Measurements from ENCODE around the gene POU2AF2. TPM values are rescaled to one million over a fixed set of nuclear protein-coding genes. Genes with fewer than 3 reads are reported as not detected.

The POU2AF2 gene
- total and polyA plus RNA-seq, 3 donors from 2014 or later, result 2.5 to 7.9 (median 5.2) TPM

DNA sequence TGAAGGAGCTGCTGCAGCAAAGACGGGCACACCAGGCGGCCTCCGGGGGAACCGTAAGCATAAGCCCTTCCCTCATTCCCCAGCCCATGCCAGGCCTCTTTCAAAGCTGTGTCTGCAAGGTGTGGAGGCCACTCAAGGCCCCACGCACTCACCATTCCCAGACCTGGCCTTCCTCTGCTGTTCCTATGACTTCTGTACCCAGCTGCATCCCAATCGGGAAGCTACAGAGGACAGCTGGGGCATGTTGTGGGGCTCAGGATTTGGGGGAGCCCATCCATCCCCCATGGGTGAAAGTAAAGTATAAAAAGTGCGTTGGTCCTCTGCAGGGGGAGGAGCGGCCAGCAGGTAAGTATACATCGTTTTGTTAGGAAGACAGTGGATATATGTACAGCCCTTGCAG, 55.0 kb downstream of the POU2AF2 start:
- intact Hi-C loops (cut with DNase I; ENCODE audit: low total_unique reads), result no loop called here
- no peak overlapping the region for H3K27ac ChIP-seq
- H3K4me3 ChIP-seq, result no peak overlapping the region
- H3K4me1 ChIP-seq, result peaks cover 3% of the 10 kb centered on the region
- H3K27me3 ChIP-seq, result no peaks in the 10 kb centered on the region
- H3K9me3 ChIP-seq, result no peaks in the 10 kb centered on the region
- DNase-seq, result no peak
- 69 to 84% methylated on average over 9 of the region's 9 CpGs for WGBS, 2 donors
- no peaks in the 10 kb centered on the region for H3K36me3 ChIP-seq (ENCODE audit: low read depth, missing control alignments)
- TF ChIP-seq, protein P1, sequence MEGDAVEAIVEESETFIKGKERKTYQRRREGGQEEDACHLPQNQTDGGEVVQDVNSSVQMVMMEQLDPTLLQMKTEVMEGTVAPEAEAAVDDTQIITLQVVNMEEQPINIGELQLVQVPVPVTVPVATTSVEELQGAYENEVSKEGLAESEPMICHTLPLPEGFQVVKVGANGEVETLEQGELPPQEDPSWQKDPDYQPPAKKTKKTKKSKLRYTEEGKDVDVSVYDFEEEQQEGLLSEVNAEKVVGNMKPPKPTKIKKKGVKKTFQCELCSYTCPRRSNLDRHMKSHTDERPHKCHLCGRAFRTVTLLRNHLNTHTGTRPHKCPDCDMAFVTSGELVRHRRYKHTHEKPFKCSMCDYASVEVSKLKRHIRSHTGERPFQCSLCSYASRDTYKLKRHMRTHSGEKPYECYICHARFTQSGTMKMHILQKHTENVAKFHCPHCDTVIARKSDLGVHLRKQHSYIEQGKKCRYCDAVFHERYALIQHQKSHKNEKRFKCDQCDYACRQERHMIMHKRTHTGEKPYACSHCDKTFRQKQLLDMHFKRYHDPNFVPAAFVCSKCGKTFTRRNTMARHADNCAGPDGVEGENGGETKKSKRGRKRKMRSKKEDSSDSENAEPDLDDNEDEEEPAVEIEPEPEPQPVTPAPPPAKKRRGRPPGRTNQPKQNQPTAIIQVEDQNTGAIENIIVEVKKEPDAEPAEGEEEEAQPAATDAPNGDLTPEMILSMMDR (IDR thresholded peaks at IDR 0.05), result no peak
- TF ChIP-seq POLR2A (IDR thresholded peaks at IDR 0.05), result no peak

GRCh38 chr11:111301004-111301841, 55.7 kb downstream of the POU2AF2 start:
- Histone ChIP-seq H3K27me3 (no peaks in the 10 kb centered on the region), H3K4me3 (no peak overlapping the region), H3K27ac (no peak overlapping the region), H3K4me1 (peaks cover 3% of the 10 kb centered on the region), H3K9me3 (no peaks in the 10 kb centered on the region), H3K36me3 (ENCODE audit: low read depth, missing control alignments) (no peaks in the 10 kb centered on the region)
- DNase-seq, result no peak
- intact Hi-C loops (cut with DNase I; ENCODE audit: low total_unique reads), result no loop called here
- WGBS, 2 donors, result 90 to 91% methylated on average over 5 of the region's 5 CpGs
- TF ChIP-seq, protein P1 (IDR thresholded peaks at IDR 0.05), result no peak
- TF ChIP-seq POLR2A (IDR thresholded peaks at IDR 0.05), result no peak

GRCh38 chr11:111301842-111302118, 56.3 kb downstream of the POU2AF2 start:
- TF ChIP-seq, protein P1 (IDR thresholded peaks at IDR 0.05), result no peak
- no peak for TF ChIP-seq POLR2A (IDR thresholded peaks at IDR 0.05)
- H3K4me3 ChIP-seq, result no peak overlapping the region
- H3K4me1 ChIP-seq, result peaks cover 3% of the 10 kb centered on the region
- 89 to 94% methylated on average over 3 of the region's 3 CpGs for WGBS, 2 donors
- no peak overlapping the region for H3K27ac ChIP-seq
- intact Hi-C loops (cut with DNase I; ENCODE audit: low total_unique reads), result no loop called here
- no peaks in the 10 kb centered on the region for H3K9me3 ChIP-seq
- no peak for DNase-seq
- no peaks in the 10 kb centered on the region for H3K36me3 ChIP-seq (ENCODE audit: low read depth, missing control alignments)
- no peaks in the 10 kb centered on the region for H3K27me3 ChIP-seq

- Histone ChIP-seq H3K4me3 (no peak overlapping the region), H3K27ac (no peak overlapping the region)
- DNase-seq, result no peak
Measured at GRCh38 chr11:111302298-111302697, 56.8 kb downstream of the POU2AF2 start.

More at GRCh38 chr11:111302298-111302697, 56.8 kb downstream of the POU2AF2 start:
- Histone ChIP-seq H3K9me3 (no peaks in the 10 kb centered on the region), H3K27me3 (no peaks in the 10 kb centered on the region), H3K36me3 (ENCODE audit: low read depth, missing control alignments) (no peaks in the 10 kb centered on the region), H3K4me1 (peaks cover 3% of the 10 kb centered on the region)
- TF ChIP-seq, protein P1 (IDR thresholded peaks at IDR 0.05), result no peak
- no peak for TF ChIP-seq POLR2A (IDR thresholded peaks at IDR 0.05)
- intact Hi-C loops (cut with DNase I; ENCODE audit: low total_unique reads), result no loop called here
- WGBS, 2 donors, result 59 to 62% methylated on average over 3 of the region's 3 CpGs

Data from testis (tissue), 3 donors.